Measurements from ENCODE around the gene DPH3.

DNA sequence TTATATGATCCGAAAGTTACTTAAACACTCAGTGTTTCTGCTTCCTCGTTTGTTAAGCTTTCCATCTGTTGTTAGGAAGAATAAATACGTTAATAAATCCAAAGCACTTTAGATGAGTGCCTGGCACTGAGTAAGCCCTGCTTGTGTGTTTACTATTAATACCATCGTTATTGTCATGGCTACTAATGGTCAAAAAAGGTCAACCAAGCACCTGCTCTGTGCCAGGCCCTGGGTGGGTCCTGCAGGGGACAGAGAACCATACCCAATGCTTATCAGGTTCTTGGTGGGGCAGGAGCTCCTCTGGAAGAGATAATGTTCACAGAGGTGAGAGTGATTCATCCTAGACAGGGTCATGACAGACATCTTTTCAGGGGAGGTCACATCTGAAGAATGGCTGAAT lies 50.4 kb downstream of the DPH3 start:
- TF ChIP-seq, protein P1, sequence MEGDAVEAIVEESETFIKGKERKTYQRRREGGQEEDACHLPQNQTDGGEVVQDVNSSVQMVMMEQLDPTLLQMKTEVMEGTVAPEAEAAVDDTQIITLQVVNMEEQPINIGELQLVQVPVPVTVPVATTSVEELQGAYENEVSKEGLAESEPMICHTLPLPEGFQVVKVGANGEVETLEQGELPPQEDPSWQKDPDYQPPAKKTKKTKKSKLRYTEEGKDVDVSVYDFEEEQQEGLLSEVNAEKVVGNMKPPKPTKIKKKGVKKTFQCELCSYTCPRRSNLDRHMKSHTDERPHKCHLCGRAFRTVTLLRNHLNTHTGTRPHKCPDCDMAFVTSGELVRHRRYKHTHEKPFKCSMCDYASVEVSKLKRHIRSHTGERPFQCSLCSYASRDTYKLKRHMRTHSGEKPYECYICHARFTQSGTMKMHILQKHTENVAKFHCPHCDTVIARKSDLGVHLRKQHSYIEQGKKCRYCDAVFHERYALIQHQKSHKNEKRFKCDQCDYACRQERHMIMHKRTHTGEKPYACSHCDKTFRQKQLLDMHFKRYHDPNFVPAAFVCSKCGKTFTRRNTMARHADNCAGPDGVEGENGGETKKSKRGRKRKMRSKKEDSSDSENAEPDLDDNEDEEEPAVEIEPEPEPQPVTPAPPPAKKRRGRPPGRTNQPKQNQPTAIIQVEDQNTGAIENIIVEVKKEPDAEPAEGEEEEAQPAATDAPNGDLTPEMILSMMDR (conservative IDR thresholded peaks at IDR 0.05; ENCODE audit: low read length): no peak
- no peak for TF ChIP-seq EZH2phosphoT487 (IDR thresholded peaks at IDR 0.05; ENCODE audit: borderline replicate concordance, low read depth, low read length)

Measured in OCI-LY7 (cell line).